H1 (cell line): ENCODE measurements around the gene KDM1A. TPM values are rescaled to one million over a fixed set of nuclear protein-coding genes. Genes with fewer than 3 reads are reported as not detected.

ENCODE experiments used
- CTCF ChIA-PET: fragments of 300-600 bp; sonication (Branson Sonifier 250); formaldehyde crosslinking; loops from one replicate; lab custom pipeline; 2021; ENCODE audit not compliant: partially characterized antibody; lab: Charles Lee
- POLR2A ChIA-PET: fragments of 300-600 bp; sonication (Branson Sonifier 250); formaldehyde crosslinking; loops from one replicate; lab custom pipeline; 2021; ENCODE audit warnings: inconsistent platforms; ENCODE audit not compliant: partially characterized antibody; lab: Charles Lee
- DNase-seq, 2 experiments: peaks; one replicate each; pipeline versions ENCODE4 v3.0.0 to v3.0.0-alpha.2; 2010 to 2022; ENCODE audit warnings: low spot score in 2 of 2, low read depth in 1 of 2, mixed read lengths in 1 of 2
- FAIRE-seq: peaks from 2 replicates; lab custom pipeline; 2011; peaks lifted over from hg19 to GRCh38; lab: Jason Lieb, UNC
- H2AFZ ChIP-seq: 2 replicates; pipeline ENCODE4 v1.8.1; 2012; ENCODE audit warnings: low read length, inconsistent platforms
- H2AK5ac ChIP-seq: 2 replicates; pipeline ENCODE4 v1.6.1; 2013; ENCODE audit warnings: low read depth, low read length
- H2BK120ac ChIP-seq: replicated peaks from 2 replicates; pipeline ENCODE3; 2013; ENCODE audit warnings: low read depth, low read length, inconsistent platforms
- H2BK12ac ChIP-seq: 2 replicates; pipeline ENCODE4 v1.6.1; 2013; ENCODE audit warnings: low read depth, low read length
- H2BK15ac ChIP-seq: 2 replicates; pipeline ENCODE4 v1.6.1; 2013; ENCODE audit warnings: low read length
- H2BK20ac ChIP-seq: 2 replicates; pipeline ENCODE4 v1.6.1; 2013; ENCODE audit warnings: low read length
- H2BK5ac ChIP-seq: 2 replicates; pipeline ENCODE4 v1.6.1; 2013; ENCODE audit warnings: low read depth, low read length
- H3K14ac ChIP-seq: 2 replicates; pipeline ENCODE4 v1.6.1; 2013; ENCODE audit warnings: inconsistent platforms; ENCODE audit not compliant: insufficient read length
- H3K18ac ChIP-seq: 2 replicates; pipeline ENCODE4 v1.6.1; 2013; ENCODE audit warnings: low read length; ENCODE audit errors: extremely low read depth
- H3K23ac ChIP-seq: 2 replicates; pipeline ENCODE4 v1.6.1; 2013; ENCODE audit warnings: inconsistent platforms; ENCODE audit not compliant: insufficient read length
- H3K23me2 ChIP-seq: 2 replicates; pipeline ENCODE4 v1.6.1; 2013; ENCODE audit warnings: low read depth, low read length
- H3K27ac ChIP-seq: 2 replicates; pipeline ENCODE4 v1.6.1; 2011; ENCODE audit warnings: low read depth, low read length, inconsistent platforms
- H3K27me3 ChIP-seq, 4 experiments: replicated peaks in 1 of 4; 1 replicate in 1 of 4; 2 replicates in 3 of 4; pipeline versions ENCODE4 v1.6.1 to v1.8.1; 2011 to 2013; ENCODE audit warnings: low read length in 3 of 4, mild to moderate bottlenecking in 3 of 4, inconsistent platforms in 2 of 4, mixed read lengths in 2 of 4, moderate library complexity in 1 of 4; ENCODE audit not compliant: control insufficient read depth in 3 of 4, insufficient read depth in 3 of 4; ENCODE audit errors: extremely low read depth in 1 of 4
- H3K36me3 ChIP-seq, 4 experiments: 2 replicates each; pipeline versions ENCODE4 v1.6.1 to v1.8.1; 2011 to 2013; ENCODE audit warnings: mild to moderate bottlenecking in 4 of 4, low read length in 3 of 4, moderate library complexity in 2 of 4, control low read depth in 1 of 4, inconsistent platforms in 1 of 4; ENCODE audit not compliant: insufficient read depth in 4 of 4, control insufficient read depth in 2 of 4
- H3K4ac ChIP-seq: replicated peaks from 2 replicates; pipeline ENCODE3; 2013; ENCODE audit warnings: low read length, low read depth, mixed read lengths, inconsistent platforms; ENCODE audit not compliant: insufficient read length
- H3K4me1 ChIP-seq, 4 experiments: replicated peaks in 1 of 4; 1 replicate in 1 of 4; 2 replicates in 3 of 4; pipeline versions ENCODE4 v1.6.1 to v1.8.1; 2011 to 2013; ENCODE audit warnings: low read length in 3 of 4, inconsistent platforms in 2 of 4, mixed read lengths in 1 of 4; ENCODE audit not compliant: insufficient read depth in 4 of 4, control insufficient read depth in 3 of 4
- H3K4me2 ChIP-seq, 2 experiments: 2 replicates each; pipeline versions ENCODE4 v1.6.1 to v1.8.1; 2011 to 2013; ENCODE audit warnings: low read depth in 2 of 2, low read length in 2 of 2, control low read depth in 1 of 2, inconsistent platforms in 1 of 2, mild to moderate bottlenecking in 1 of 2; ENCODE audit not compliant: insufficient read depth in 1 of 2
- H3K4me3 ChIP-seq, 4 experiments: fragments of 200-600, 300-600 bp in 1 of 4; sonication (generic), shearing (Covaris generic), sonication (Bioruptor Twin) in 1 of 4; 2 replicates each; pipeline versions ENCODE4 v1.5.1 to v1.8.1; 2011 to 2016; ENCODE audit warnings: low read length in 4 of 4, low read depth in 3 of 4, control low read depth in 2 of 4, inconsistent platforms in 2 of 4, mild to moderate bottlenecking in 2 of 4, mixed read lengths in 1 of 4, moderate library complexity in 1 of 4; ENCODE audit not compliant: insufficient read depth in 2 of 4; ENCODE audit errors: extremely low read depth in 1 of 4
- H3K56ac ChIP-seq: replicated peaks from 2 replicates; pipeline ENCODE3; 2013; ENCODE audit warnings: low read depth, mild to moderate bottlenecking, mixed read lengths, low read length, inconsistent platforms; ENCODE audit not compliant: insufficient read length
- H3K79me1 ChIP-seq: 2 replicates; pipeline ENCODE4 v1.6.1; 2013; ENCODE audit warnings: low read depth, low read length, control low read depth
- H3K79me2 ChIP-seq, 2 experiments: 2 replicates each; pipeline versions ENCODE4 v1.6.1 to v1.8.1; 2012 to 2013; ENCODE audit warnings: low read length in 2 of 2, mild to moderate bottlenecking in 2 of 2, inconsistent platforms in 1 of 2; ENCODE audit not compliant: insufficient read depth in 2 of 2, control insufficient read depth in 1 of 2
- H3K9ac ChIP-seq, 4 experiments: replicated peaks in 1 of 4; 1 replicate in 1 of 4; 2 replicates in 3 of 4; pipeline versions ENCODE4 v1.6.1 to v1.8.1; 2011 to 2013; ENCODE audit warnings: low read depth in 3 of 4, low read length in 3 of 4, control low read depth in 2 of 4, mild to moderate bottlenecking in 2 of 4, moderate library complexity in 2 of 4, inconsistent platforms in 1 of 4; ENCODE audit errors: extremely low read depth in 1 of 4
- H3K9me3 ChIP-seq, 2 experiments: 2 replicates each; pipeline versions ENCODE4 v1.6.1 to v1.8.1; 2012 to 2013; ENCODE audit warnings: mild to moderate bottlenecking in 2 of 2, moderate library complexity in 2 of 2, control low read depth in 1 of 2, inconsistent platforms in 1 of 2, low read depth in 1 of 2, low read length in 1 of 2, mixed read lengths in 1 of 2; ENCODE audit not compliant: insufficient read depth in 2 of 2
- H4K20me1 ChIP-seq, 2 experiments: replicated peaks in 1 of 2; 2 replicates each; pipeline versions ENCODE3 to v1.8.1; 2011 to 2013; ENCODE audit warnings: inconsistent platforms in 2 of 2, low read length in 2 of 2, mild to moderate bottlenecking in 1 of 2; ENCODE audit not compliant: insufficient read depth in 2 of 2, control insufficient read depth in 1 of 2
- H4K5ac ChIP-seq: 2 replicates; pipeline ENCODE4 v1.6.1; 2013; ENCODE audit warnings: low read length, low read depth, mixed read lengths, inconsistent platforms; ENCODE audit not compliant: insufficient read length
- H4K8ac ChIP-seq: 2 replicates; pipeline ENCODE4 v1.8.0; 2013; ENCODE audit warnings: mild to moderate bottlenecking, moderate library complexity, low read length, inconsistent platforms; ENCODE audit not compliant: insufficient read depth; ENCODE audit errors: extremely low read depth
- H4K91ac ChIP-seq: replicated peaks from 2 replicates; pipeline ENCODE3; 2013; ENCODE audit warnings: low read length, mixed read lengths, inconsistent platforms; ENCODE audit not compliant: insufficient read length
- CBX5 ChIP-seq: fragments of 300-800, 300-1000 bp; sonication (generic); IDR thresholded peaks from 2 replicates; pipeline ENCODE4 v1.7.1; 2016; ENCODE audit warnings: antibody characterized with exemption, low read length, low read depth
- POLR2AphosphoS5 ChIP-seq: IDR thresholded peaks from 2 replicates; pipeline ENCODE4 v1.6.1; 2011; ENCODE audit warnings: low read depth, low read length
- WGBS, 2 experiments: shearing (Covaris generic) in 1 of 2; methylation state at CpG; one replicate each; pipeline versions ENCODE4 v1.1.6 to v1.1.7; 2013 to 2015; ENCODE audit warnings: low lambda C conversion rate in 2 of 2, mixed read lengths in 2 of 2, inconsistent platforms in 1 of 2, low coverage in 1 of 2, missing lambda C conversion rate in 1 of 2; ENCODE audit not compliant: insufficient replicate concordance in 2 of 2, insufficient coverage in 1 of 2, insufficient read length in 1 of 2; ENCODE audit errors: extremely low coverage in 1 of 2, missing lambda C conversion rate in 1 of 2; 5-methylcytosine and 5-hydroxymethylcytosine counted together
- polyA plus RNA-seq, 7 experiments: library from polyadenylated mRNA; depleted of rRNA in 3 of 7; stranded (reverse) in 5 of 7; unstranded in 2 of 7; fragments of >200 nt in 5 of 7; fragments of 200-250 nt in 2 of 7; gene quantifications; 1 replicate in 5 of 7; 2 replicates in 1 of 7; 4 replicates in 1 of 7; pipeline versions ENCODE4 v1.2.1 to v1.2.3, GENCODE V29; 2011 to 2013; ENCODE audit warnings: missing spikeins in 2 of 7, mixed read lengths in 2 of 7
- total RNA-seq: library from RNA; stranded (reverse); fragmentation: NEBNext Ultra II Directional; extraction: Animal tissue kit (Norgen Biotek cat#: 25700); gene quantifications from 2 replicates; pipeline ENCODE4 v1.2.1, GENCODE V29; 2021

KDM1A gene
- total and polyA plus RNA-seq, 2 of the 8 experiments (the other 6 are each of a cell fraction or from before 2014, with no cell fraction given): 216 to 275 TPM

- no peak overlapping the region for H3K14ac ChIP-seq
- peaks cover 1 to 14% of the 10 kb centered on the region in 2 experiments for H4K20me1 ChIP-seq
- no peak for DNase-seq
- no peaks in the 10 kb centered on the region for H3K23me2 ChIP-seq
- no peak overlapping the region for H4K91ac ChIP-seq
- H2BK15ac ChIP-seq: no peak overlapping the region
- H3K23ac ChIP-seq: no peak overlapping the region
- no peak overlapping the region for H3K4me3 ChIP-seq
- H3K18ac ChIP-seq: no peak overlapping the region
- no peaks in the 10 kb centered on the region for H3K27me3 ChIP-seq
- H4K8ac ChIP-seq: no peak overlapping the region
- no peak overlapping the region for H2AK5ac ChIP-seq
- H2BK12ac ChIP-seq: no peak overlapping the region
- H2BK5ac ChIP-seq: no peak overlapping the region
- no peak overlapping the region for H2AFZ ChIP-seq
- no peak overlapping the region for H3K4ac ChIP-seq
- no peak overlapping the region for H4K5ac ChIP-seq
- CTCF ChIA-PET: interaction anchor here (0.6 to 27.1 kb wide), 11 partner anchors 8 to 178 kb away, joined by 3 to 705 read pairs (median 4); partner anchors contain the start of gene LUZP1
- H3K9ac ChIP-seq: no peak overlapping the region
- no peak overlapping the region for H2BK120ac ChIP-seq
- no peak overlapping the region for H2BK20ac ChIP-seq
- no peak for TF ChIP-seq CBX5
- TF ChIP-seq POLR2AphosphoS5: peak; percentile 41; the same call in 1 of the 2 replicates
- H3K27ac ChIP-seq: no peak overlapping the region
- no peaks in the 10 kb centered on the region for H3K79me2 ChIP-seq
- WGBS, 2 experiments: 88% methylated on average over 3 of the region's 3 CpGs; no CpG with 5 or more reads in 1 of the 2 experiments
- no peak for FAIRE-seq
- H3K79me1 ChIP-seq: no peaks in the 10 kb centered on the region
- H3K36me3 ChIP-seq: peaks cover 19 to 89% (median 55%) of the 10 kb centered on the region in 4 experiments
- no peaks in the 10 kb centered on the region; a peak in 1 of 7 replicates for H3K4me1 ChIP-seq
- H3K56ac ChIP-seq: no peak overlapping the region
- no peak overlapping the region for H3K4me2 ChIP-seq
- H3K9me3 ChIP-seq: no peaks in the 10 kb centered on the region
- POLR2A ChIA-PET: interaction anchor here (1.0 to 1.5 kb wide), 3 partner anchors 9 to 74 kb away, joined by 3 to 6 read pairs (median 3); no protein-coding TSS in a partner anchor
Observed at GRCh38 chr1:23085696-23086095, 66.4 kb downstream of the KDM1A start.
